Effector CD4-positive, alpha-beta T cell (primary cell): ENCODE measurements around the gene ITGA4.
"Not testable (repeated sequence)": the region's sequence is repeated elsewhere in the genome, so short reads cannot be mapped to it uniquely, and the experiment has no call there.

Experiments
- DNase-seq: peaks from one replicate; pipeline ENCODE4 v3.0.0-alpha.2; 2020
- total RNA-seq: gene quantifications from one replicate; lab custom pipeline; 2026; lab: John Stamatoyannopoulos, UW

The ITGA4 gene
- total RNA-seq: 353 reads per million, percentile 96 among the genes with 10 or more reads in this experiment

- peak; percentile 74 for DNase-seq
These were observed at the start of gene ITGA4 for GRCh38 chr2:181457121-181457740. ITGA4 (plus strand) TSS chr2:181457386; CDS start chr2:181457655, 269 bp downstream.

DNA sequence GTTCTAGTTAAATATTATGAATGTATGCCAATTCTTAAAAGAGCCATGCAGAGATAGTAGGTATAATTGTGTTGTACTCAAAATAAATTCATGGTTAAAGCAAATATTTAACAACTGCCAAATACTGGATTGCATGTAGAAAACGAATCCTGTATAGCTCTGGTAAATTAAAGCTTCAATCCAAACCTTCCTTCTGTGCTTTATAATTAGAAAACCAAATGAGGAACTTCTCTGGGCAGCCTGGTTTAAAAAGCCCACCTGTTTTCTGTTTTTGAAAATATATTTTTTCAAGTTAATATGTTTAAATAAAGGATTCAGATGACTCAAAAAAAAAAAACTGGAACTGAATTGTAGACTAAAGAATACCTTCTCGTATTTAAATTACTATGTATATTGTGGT lies 48.3 kb upstream of the ITGA4 start:
- no peak for DNase-seq

DNA sequence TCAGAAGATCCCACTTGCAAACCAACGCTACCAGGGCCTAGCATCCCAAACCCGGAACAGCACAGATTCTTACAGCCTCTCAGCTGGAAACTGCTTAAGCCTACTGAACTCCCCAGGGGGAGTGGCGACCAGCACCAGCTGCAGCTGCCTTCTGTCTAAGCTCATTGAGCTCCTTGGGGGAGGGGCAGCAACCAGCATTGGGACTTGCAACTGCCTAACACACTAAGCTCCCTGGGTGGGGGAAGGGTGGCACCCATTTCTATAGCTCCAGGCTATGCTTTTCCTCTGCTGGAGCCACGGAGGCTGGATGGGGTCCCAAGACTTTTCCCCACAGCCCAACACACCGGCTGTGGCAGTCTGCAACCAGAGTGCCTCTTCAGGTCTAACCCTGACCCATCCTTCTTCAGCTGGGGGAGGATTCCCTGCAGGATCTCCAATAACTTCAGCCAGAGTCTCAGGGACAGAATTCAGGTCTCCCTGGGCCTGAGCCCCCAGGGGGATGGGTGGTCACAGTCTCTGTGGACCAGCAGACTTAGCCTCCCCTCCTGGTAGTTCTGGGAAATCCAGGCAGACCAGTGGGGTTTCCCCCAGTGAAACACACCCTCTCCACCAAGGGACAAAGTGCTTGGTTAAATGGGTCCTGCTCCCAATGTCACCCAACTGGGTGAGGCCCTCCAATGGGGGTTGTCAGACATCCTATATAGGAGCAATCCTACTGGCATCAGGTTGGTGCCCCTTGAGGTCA lies 45.9 kb upstream of the ITGA4 start:
- DNase-seq: no peak

DNA sequence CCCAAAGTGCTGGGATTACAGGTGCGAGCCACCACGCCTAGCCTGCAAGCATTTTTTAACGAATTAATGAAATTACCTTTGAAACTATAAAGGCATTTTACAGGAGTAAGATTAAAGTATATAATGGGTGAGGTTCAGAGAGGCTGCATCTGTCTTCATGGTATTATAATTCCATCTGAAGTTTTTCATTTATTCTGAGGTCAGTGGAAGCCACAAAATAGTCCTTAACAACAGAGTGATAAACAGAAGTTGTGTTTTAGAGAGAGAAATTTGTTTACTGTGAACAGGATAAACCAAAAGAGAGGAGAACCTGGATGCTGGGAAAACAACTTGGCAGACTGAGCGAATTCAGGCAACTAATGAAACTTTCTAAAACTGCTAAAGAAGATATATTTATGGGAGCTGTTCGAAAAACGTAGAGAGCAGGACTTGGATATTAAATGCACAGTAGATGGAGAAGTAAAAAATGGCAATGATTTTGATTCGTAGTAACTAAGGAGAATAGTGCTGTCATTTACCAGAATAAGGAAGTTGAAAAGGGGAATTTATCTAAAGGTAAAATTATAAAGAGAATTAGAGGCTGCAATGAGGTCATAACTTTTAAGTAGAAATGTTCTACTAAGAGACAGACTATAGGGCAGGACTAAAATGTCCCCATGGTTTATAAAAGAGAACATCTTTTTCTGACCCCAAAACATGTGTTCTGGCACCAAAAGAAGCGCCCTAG lies 37.9 kb upstream of the ITGA4 start:
- no peak for DNase-seq

- DNase-seq: no peak
These were observed 36.7 kb upstream of the ITGA4 start for GRCh38 chr2:181420259-181421130.

DNA sequence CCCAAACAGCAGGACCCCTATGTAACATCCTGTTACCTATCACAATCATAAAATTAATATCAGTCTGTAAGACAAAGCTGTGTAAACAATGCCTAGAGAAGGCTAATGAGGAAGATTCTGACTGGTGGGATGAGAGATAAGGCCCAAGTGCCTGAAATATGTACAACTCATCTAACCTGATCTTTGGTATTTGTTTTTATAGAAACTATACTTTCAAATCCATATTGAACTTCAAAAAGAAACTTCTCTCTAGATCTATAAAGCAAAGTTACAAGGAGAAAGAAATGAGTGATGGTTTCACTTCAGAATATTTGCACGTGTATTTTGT lies 36.1 kb upstream of the ITGA4 start:
- no peak for DNase-seq

DNA sequence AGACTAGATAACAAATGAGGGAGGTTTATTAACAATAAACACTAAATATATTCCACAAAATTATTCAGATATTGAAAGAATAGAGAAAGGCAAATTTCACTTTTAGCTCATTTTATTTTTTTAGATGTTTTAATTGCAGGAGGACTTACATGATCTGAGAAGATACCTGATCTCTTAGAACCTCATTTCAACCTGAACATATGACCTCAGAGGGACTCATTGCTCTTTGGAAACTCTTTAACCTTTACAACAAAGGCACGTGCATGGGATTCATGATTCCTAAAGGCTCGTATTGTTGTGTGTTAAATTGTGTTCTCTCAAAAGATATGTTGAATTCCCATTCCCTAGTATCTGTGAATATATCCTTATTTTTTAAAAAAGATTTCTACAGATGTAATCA lies 35.7 kb upstream of the ITGA4 start:
- no peak for DNase-seq

DNA sequence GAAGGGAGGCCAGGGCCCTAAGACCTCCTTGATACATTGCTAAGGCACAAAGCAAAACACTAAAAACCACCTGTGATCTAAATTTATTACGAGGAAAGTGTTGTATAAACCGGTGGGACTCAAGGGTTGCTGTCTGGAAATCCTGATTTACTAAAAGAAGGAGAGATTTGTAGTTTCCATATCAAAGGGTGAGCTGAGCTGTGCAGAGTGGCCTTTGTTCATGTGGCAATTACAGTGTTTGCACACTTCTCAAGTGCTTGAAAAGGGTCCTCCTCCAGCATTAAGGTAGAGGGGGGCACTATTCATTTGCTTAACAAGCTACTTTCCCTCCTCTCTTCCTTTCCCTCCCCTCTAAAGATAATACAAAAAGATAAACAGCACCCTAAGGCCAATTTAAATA lies 30.5 kb upstream of the ITGA4 start:
- DNase-seq: no peak

DNA sequence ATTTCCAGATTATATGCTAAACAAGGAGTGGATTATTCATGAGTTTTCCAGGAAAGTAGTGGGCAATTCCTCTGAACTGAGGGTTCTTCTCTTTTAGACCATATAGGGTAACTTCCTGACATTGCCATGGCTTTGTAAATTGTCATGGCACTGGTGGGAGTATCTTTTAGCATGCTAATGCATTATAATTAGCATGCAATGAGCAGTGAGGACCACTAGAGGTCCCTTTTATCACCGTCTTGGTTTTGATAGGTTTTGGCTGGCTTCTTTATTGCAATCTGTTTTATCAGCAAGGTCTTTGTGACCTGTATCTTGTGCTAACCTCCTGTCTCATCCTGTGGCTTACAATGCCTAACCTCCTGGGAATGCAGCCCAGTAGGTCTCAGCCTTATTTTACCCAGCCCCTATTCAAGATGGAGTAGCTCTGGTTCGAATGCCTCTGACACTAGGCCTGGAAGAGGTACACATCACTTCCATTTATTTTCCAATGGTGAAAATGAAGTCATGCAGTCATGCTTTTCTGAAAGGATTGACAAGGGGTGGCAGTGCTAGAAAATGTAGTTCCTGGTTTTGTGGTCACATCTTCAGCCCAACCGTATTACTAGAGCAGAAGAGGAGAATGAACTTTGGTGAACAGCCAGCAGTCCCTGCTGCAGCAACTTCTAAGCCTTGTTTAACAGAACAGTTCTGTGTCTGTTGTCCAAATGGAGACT lies 26.6 kb upstream of the ITGA4 start:
- no peak for DNase-seq

GRCh38 chr2:181431674-181432073 lies 25.5 kb upstream of the ITGA4 start:
- no peak for DNase-seq

DNA sequence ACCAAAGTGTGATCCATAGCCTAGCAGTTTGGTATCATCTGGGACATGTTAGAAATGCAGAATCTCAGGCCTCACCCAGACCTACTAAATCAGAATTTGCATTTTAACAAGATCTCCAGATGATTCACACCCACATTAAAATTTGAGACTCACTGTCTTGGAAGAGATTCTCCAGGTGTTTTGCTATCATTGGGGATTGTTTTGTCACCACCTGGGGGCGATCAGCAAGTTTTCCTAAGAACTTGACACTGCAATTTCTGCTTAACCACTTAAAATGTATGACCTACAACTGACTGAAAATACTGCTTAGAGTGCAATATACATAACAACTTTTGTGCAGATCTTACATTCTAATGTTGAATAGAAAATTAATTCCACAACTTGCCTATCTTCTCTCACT lies 18.9 kb upstream of the ITGA4 start:
- DNase-seq: no peak

DNA sequence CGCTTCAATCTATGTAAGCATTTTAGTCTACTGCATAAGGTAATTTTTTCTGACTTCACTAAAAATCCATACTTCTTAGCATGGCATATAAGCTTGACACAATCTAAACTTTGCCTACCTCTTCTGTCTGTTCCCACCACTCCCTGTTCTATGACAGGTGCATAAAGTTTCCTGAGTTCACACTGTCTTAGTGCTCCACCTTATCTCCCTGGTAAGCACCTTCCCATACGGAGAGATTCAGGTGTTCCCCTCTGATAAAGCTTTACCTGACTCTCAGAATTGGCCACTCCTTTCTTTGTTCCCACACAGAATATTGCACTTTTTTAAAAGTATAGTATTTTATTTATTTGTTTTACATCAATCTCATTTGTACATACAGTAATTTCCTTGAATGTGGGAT lies 16.8 kb upstream of the ITGA4 start:
- DNase-seq: no peak

GRCh38 chr2:181440919-181441318 lies 16.3 kb upstream of the ITGA4 start:
- no peak for DNase-seq

DNA sequence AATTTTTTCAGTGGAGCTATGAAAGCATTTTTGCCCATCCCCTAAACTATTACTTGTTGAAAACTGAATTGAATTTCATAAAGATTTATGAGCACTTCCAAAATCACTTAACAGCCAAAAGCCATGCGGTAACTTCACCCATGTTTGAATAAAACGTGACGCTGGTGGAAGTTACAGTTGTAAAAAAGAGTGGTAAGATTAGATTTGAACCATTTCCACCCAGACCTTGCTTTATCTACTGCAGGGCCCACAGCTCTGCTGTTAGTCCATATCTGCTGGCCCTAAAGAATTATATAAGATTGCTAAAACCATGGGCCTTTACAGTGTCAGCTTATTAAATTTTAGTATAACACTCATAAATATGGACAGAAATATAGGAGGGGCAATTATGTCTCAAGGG lies 15.5 kb upstream of the ITGA4 start:
- no peak for DNase-seq

- no peak for DNase-seq
These were observed 12.5 kb upstream of the ITGA4 start for GRCh38 chr2:181444654-181445053.

GRCh38 chr2:181446985-181447384 lies 10.2 kb upstream of the ITGA4 start:
- no peak for DNase-seq

GRCh38 chr2:181449278-181449677 lies 7.9 kb upstream of the ITGA4 start:
- DNase-seq: not testable (repeated sequence)

GRCh38 chr2:181454686-181455450 lies 2.3 kb upstream of the ITGA4 start:
- no peak for DNase-seq

- peak; percentile 57 for DNase-seq
These were observed 496 bp upstream of the ITGA4 start for GRCh38 chr2:181456660-181457120.

DNA sequence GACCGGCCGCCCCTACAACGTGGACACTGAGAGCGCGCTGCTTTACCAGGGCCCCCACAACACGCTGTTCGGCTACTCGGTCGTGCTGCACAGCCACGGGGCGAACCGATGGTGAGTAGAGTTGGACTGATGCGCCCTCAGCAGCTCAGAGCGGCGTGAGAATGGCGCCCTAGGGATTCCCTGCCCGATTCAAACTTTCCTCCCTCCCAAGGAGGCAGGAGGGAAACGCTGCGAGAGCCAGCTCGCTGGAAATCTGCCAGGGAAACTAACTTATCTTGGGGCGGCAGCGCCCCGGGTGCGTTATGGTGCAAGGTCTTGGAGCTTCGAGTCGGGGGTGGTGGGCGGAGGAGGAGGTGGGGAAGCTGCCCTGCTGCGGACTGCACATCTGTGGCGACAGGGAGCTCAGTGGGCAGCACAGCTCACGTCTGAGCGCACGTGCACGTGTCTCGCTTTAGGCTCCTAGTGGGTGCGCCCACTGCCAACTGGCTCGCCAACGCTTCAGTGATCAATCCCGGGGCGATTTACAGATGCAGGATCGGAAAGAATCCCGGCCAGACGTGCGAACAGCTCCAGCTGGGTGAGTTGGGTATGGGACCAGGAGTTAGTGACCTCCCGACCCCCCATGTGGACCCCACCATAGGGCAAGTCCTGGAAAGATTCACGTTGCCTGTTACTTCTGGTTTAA lies 697 bp downstream of the ITGA4 start:
- peak; percentile 24 for DNase-seq

- DNase-seq: no peak
These were observed 1.7 kb downstream of the ITGA4 start for GRCh38 chr2:181458871-181459270.
